Vagina (tissue), 2 donors: Measurements from ENCODE around the gene NRL.

Experiments
- POLR2AphosphoS5 ChIP-seq, 2 donors: sonication (generic); formaldehyde crosslinking; IDR thresholded peaks; one replicate each; pipeline ENCODE4 v1.9.0; 2017; ENCODE audit warnings: antibody characterized with exemption in 2 of 2, mild to moderate bottlenecking in 2 of 2, low read depth in 1 of 2; ENCODE audit not compliant: insufficient read depth in 1 of 2
- TF ChIP-seq, protein P1 (sequence below), 3 experiments: fragments of 450-650 bp in 2 of 3; fragments of 200-600 bp in 1 of 3; sonication (generic) in 1 of 3; IDR thresholded peaks; one replicate each; pipeline ENCODE4 v1.5.1; 2017 to 2019; ENCODE audit warnings: antibody characterized with exemption in 3 of 3, mild to moderate bottlenecking in 2 of 3, moderate library complexity in 2 of 3

DNA sequence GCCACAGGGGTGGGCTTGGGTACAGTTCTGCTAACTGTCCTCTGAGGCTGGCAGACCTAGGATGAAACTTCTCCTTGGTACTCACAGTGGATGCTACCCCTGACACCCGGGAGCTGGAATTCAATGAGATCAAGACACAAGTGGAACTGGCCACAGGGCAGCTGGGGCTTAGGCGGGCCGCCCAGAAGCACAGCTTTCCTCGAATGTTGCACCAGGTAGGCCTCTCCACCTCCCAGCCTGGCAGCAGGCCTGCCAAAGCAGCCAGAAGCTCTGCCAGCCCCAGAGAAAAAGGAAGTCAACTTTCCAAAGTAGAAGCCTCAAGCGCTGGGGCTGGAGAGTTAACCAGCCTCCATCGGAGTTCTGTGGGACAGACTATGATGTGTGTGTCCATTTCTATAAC lies 2.4 kb upstream of the NRL start:
- no peak for TF ChIP-seq POLR2AphosphoS5 (IDR thresholded peaks at IDR 0.05; ENCODE audit: insufficient read depth in 1 of 2, low read depth in 1 of 2)
- TF ChIP-seq, protein P1, sequence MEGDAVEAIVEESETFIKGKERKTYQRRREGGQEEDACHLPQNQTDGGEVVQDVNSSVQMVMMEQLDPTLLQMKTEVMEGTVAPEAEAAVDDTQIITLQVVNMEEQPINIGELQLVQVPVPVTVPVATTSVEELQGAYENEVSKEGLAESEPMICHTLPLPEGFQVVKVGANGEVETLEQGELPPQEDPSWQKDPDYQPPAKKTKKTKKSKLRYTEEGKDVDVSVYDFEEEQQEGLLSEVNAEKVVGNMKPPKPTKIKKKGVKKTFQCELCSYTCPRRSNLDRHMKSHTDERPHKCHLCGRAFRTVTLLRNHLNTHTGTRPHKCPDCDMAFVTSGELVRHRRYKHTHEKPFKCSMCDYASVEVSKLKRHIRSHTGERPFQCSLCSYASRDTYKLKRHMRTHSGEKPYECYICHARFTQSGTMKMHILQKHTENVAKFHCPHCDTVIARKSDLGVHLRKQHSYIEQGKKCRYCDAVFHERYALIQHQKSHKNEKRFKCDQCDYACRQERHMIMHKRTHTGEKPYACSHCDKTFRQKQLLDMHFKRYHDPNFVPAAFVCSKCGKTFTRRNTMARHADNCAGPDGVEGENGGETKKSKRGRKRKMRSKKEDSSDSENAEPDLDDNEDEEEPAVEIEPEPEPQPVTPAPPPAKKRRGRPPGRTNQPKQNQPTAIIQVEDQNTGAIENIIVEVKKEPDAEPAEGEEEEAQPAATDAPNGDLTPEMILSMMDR (IDR thresholded peaks at IDR 0.05), result no peak
